Suprapubic skin (tissue), 3 donors: ENCODE data around the gene EHMT2.

Experiments used
- EP300 ChIP-seq: sonication (generic); formaldehyde crosslinking; IDR thresholded peaks from one replicate; pipeline ENCODE4 v1.6.1; 2017; ENCODE audit warnings: antibody characterized with exemption
- TF ChIP-seq, protein P1 (sequence below), 2 donors: fragments of 200-600 bp in 1 of 2; fragments of 450-650 bp in 1 of 2; sonication (generic) in 1 of 2; IDR thresholded peaks; one replicate each; pipeline ENCODE4 v1.5.1; 2016 to 2019; ENCODE audit warnings: antibody characterized with exemption in 2 of 2, mild to moderate bottlenecking in 1 of 2, moderate library complexity in 1 of 2

GRCh38 chr6:31883676-31884075 lies 13.8 kb downstream of the EHMT2 start:
- TF ChIP-seq, protein P1, sequence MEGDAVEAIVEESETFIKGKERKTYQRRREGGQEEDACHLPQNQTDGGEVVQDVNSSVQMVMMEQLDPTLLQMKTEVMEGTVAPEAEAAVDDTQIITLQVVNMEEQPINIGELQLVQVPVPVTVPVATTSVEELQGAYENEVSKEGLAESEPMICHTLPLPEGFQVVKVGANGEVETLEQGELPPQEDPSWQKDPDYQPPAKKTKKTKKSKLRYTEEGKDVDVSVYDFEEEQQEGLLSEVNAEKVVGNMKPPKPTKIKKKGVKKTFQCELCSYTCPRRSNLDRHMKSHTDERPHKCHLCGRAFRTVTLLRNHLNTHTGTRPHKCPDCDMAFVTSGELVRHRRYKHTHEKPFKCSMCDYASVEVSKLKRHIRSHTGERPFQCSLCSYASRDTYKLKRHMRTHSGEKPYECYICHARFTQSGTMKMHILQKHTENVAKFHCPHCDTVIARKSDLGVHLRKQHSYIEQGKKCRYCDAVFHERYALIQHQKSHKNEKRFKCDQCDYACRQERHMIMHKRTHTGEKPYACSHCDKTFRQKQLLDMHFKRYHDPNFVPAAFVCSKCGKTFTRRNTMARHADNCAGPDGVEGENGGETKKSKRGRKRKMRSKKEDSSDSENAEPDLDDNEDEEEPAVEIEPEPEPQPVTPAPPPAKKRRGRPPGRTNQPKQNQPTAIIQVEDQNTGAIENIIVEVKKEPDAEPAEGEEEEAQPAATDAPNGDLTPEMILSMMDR (IDR thresholded peaks at IDR 0.05): no peak
- no peak for TF ChIP-seq EP300
